ENCODE measurements around the gene PTDSS2. TPM values are rescaled to one million over a fixed set of nuclear protein-coding genes. Genes with fewer than 3 reads are reported as not detected.

Gene PTDSS2
- total and polyA plus RNA-seq, 2 of the 4 experiments (the other 2 are of a cell fraction), result 23.5 to 26.6 TPM

DNA sequence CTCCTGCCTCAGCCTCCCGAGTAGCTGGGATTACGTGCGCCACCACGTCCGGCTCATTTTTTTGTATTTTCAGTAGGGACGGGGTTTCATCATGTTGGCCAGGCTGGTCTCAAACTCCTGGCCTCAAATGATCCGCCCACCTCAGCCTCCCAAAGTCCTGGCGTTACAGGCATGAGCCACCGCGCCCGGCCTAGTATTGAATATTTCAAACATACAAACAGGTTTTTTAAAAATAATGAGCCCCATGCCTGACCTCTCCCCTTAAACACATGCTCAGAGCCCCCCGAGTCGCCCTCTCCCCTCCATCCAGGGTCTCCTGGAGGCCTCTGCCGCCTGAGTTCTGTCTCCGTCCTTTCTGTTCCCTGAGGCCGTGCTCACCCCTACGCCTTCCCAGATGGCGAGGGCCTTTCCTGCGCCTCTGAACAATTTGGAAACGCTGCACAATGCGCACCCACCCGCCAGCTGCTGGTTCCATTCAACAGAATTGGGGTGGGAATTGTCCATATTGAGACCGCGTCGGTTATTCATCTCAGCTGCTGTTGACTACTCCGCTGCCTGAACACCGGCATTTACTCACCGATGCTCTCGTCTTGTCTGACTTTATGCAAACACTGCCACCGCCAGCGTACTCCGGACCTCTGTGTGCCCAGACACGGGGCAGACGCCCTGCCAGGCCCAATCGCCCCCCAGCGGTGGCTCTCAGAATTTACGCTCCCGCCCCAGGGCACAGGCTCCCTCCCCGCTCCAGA lies 70.5 kb downstream of the PTDSS2 start:
- Histone ChIP-seq H3K27ac (ENCODE audit: insufficient read depth, low read length) (no peak overlapping the region), H2BK5ac (ENCODE audit: low read depth, low read length, poor library complexity, severe bottlenecking) (no peak overlapping the region), H3K27me3 (ENCODE audit: control insufficient read depth, insufficient read depth, low read length) (no peaks in the 10 kb centered on the region), H3K36me3 (ENCODE audit: control insufficient read depth, insufficient read depth, low read length) (0 out of 2 replicates have a peak, but pooled peaks cover 2% of the 10 kb centered on the region), H3K4ac (ENCODE audit: low read depth, low read length) (no peak overlapping the region), H3K79me1 (ENCODE audit: low read depth in 1 of 2, low read length in 2 of 2) (no peaks in the 10 kb centered on the region), H3K4me3 (ENCODE audit: insufficient read depth, low read depth, low read length) (no peak overlapping the region), H2AK9ac (replicated peaks; ENCODE audit: low read depth, low read length, poor library complexity) (no peak overlapping the region), H3K9ac (ENCODE audit: low read depth, low read length) (no peak overlapping the region), H4K91ac (ENCODE audit: insufficient read depth, low read depth, low read length) (no peak overlapping the region), H3K14ac (replicated peaks; ENCODE audit: low read depth, low read length) (no peak overlapping the region), H3K4me2 (ENCODE audit: low read depth, low read length) (no peak overlapping the region), H3K9me3 (ENCODE audit: control insufficient read depth, insufficient read depth, low read length) (peaks cover 6% of the 10 kb centered on the region; the same call in 1 of the 2 replicates), H3K4me1 (ENCODE audit: control insufficient read depth, insufficient read depth, low read length) (no peaks in the 10 kb centered on the region), H3K18ac (ENCODE audit: low read depth, low read length) (no peak overlapping the region), H3K9me1 (ENCODE audit: insufficient read depth, low read length) (peaks cover 3% of the 10 kb centered on the region; the same call in 1 of the 2 replicates), H4K5ac (ENCODE audit: low read depth, low read length) (no peak overlapping the region), H4K8ac (ENCODE audit: low read depth in 2 of 2, low read length in 2 of 2) (no peak overlapping the region), H2BK20ac (ENCODE audit: low read depth, low read length) (no peak overlapping the region), H2BK15ac (ENCODE audit: low read depth, low read length) (no peak overlapping the region), H3K56ac (ENCODE audit: extremely low read depth, insufficient read depth, low read length) (no peak overlapping the region), H4K20me1 (ENCODE audit: insufficient read depth, low read length) (no peaks in the 10 kb centered on the region), H2BK120ac (ENCODE audit: low read depth, low read length) (no peak overlapping the region), H2AK5ac (ENCODE audit: low read depth, low read length) (no peak overlapping the region), H2AFZ (replicated peaks; ENCODE audit: low read length, poor library complexity) (no peak overlapping the region), H3K23ac (ENCODE audit: low read depth, low read length) (no peak overlapping the region)
- intact Hi-C loops (cut with micrococcal nuclease), result no loop called here
- 97% methylated on average over 25 of the region's 39 CpGs; no CpG with 5 or more reads in 1 of the 2 experiments for WGBS, 2 experiments (ENCODE audit: extremely low coverage in 2 of 2, insufficient read length in 1 of 2)
- no peak for ATAC-seq (ENCODE audit: low read depth)
- in situ Hi-C loops (cut with MboI; ENCODE audit: low sequenced_read_pairs), result no loop called here
- dilution Hi-C loops (cut with HindIII; ENCODE audit: low sequenced_read_pairs, unreplicated experiment), result no loop called here
- POLR2A ChIA-PET (ENCODE audit: unreplicated experiment), result no interaction called here
- CTCF ChIA-PET, result no interaction called here
- TF ChIP-seq CEBPB (IDR thresholded peaks at IDR 0.05; ENCODE audit: low read depth, low read length) (no peak), RAD21 (IDR thresholded peaks at IDR 0.05; ENCODE audit: low read length) (no peak), CHD1 (IDR thresholded peaks at IDR 0.05; ENCODE audit: low read depth, low read length) (no peak)
- TF ChIP-seq, protein P1, sequence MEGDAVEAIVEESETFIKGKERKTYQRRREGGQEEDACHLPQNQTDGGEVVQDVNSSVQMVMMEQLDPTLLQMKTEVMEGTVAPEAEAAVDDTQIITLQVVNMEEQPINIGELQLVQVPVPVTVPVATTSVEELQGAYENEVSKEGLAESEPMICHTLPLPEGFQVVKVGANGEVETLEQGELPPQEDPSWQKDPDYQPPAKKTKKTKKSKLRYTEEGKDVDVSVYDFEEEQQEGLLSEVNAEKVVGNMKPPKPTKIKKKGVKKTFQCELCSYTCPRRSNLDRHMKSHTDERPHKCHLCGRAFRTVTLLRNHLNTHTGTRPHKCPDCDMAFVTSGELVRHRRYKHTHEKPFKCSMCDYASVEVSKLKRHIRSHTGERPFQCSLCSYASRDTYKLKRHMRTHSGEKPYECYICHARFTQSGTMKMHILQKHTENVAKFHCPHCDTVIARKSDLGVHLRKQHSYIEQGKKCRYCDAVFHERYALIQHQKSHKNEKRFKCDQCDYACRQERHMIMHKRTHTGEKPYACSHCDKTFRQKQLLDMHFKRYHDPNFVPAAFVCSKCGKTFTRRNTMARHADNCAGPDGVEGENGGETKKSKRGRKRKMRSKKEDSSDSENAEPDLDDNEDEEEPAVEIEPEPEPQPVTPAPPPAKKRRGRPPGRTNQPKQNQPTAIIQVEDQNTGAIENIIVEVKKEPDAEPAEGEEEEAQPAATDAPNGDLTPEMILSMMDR (conservative IDR thresholded peaks at IDR 0.05; ENCODE audit: low read depth, low read length), result no peak
- DNase-seq, result no peak
- BruUV-seq (replicated peaks), result no TSS peak
